H9 (cell line): ENCODE data around the gene ABCA10. TPM values are rescaled to one million over a fixed set of nuclear protein-coding genes. Genes with fewer than 3 reads are reported as not detected.

Experiments
- DNase-seq: peaks from one replicate; pipeline ENCODE4 v3.0.0-alpha.2; 2017
- H2AFZ ChIP-seq: one replicate; pipeline ENCODE4 v1.6.1; 2013; ENCODE audit warnings: mild to moderate bottlenecking, low read length, control low read depth, moderate library complexity
- H2AK5ac ChIP-seq: 2 replicates; pipeline ENCODE4 v1.6.1; 2013; ENCODE audit warnings: low read length, control low read depth, mixed read lengths; ENCODE audit not compliant: insufficient read length
- H2BK120ac ChIP-seq: one replicate; pipeline ENCODE4 v1.6.1; 2013; ENCODE audit warnings: low read depth, mild to moderate bottlenecking, low read length, control low read depth, inconsistent platforms; ENCODE audit not compliant: poor library complexity, severe bottlenecking
- H2BK12ac ChIP-seq: 2 replicates; pipeline ENCODE4 v1.6.1; 2013; ENCODE audit warnings: low read length, control low read depth, mixed read lengths, low read depth; ENCODE audit not compliant: insufficient read length
- H2BK15ac ChIP-seq: 2 replicates; pipeline ENCODE4 v1.6.1; 2013; ENCODE audit warnings: low read depth, low read length, control low read depth
- H2BK20ac ChIP-seq: one replicate; pipeline ENCODE4 v1.6.1; 2013; ENCODE audit warnings: low read depth, mild to moderate bottlenecking, low read length, control low read depth, inconsistent platforms; ENCODE audit not compliant: poor library complexity, severe bottlenecking
- H2BK5ac ChIP-seq: 2 replicates; pipeline ENCODE4 v1.6.1; 2013; ENCODE audit warnings: low read length, control low read depth, mixed read lengths; ENCODE audit not compliant: insufficient read length
- H3K14ac ChIP-seq: 2 replicates; pipeline ENCODE4 v1.6.1; 2013; ENCODE audit warnings: low read length, control low read depth; ENCODE audit not compliant: insufficient read depth
- H3K18ac ChIP-seq: 2 replicates; pipeline ENCODE4 v1.6.1; 2013; ENCODE audit warnings: low read depth, mild to moderate bottlenecking, mixed read lengths, low read length, control low read depth; ENCODE audit not compliant: insufficient read length
- H3K23ac ChIP-seq: 2 replicates; pipeline ENCODE4 v1.6.1; 2013; ENCODE audit warnings: low read length, control low read depth, mixed read lengths, low read depth; ENCODE audit not compliant: insufficient read length
- H3K23me2 ChIP-seq: 2 replicates; pipeline ENCODE4 v1.6.1; 2013; ENCODE audit warnings: low read depth, mild to moderate bottlenecking, mixed read lengths, low read length, control low read depth; ENCODE audit not compliant: insufficient read length, poor library complexity, severe bottlenecking
- H3K27ac ChIP-seq: 2 replicates; pipeline ENCODE4 v1.5.1; 2013; ENCODE audit warnings: low read length, control low read depth, mixed read lengths, low read depth; ENCODE audit not compliant: insufficient read length
- H3K27me3 ChIP-seq: 2 replicates; pipeline ENCODE4 v1.6.1; 2013; ENCODE audit warnings: low read length, control low read depth, inconsistent platforms; ENCODE audit not compliant: insufficient read depth
- H3K4ac ChIP-seq: 2 replicates; pipeline ENCODE4 v1.6.1; 2013; ENCODE audit warnings: low read depth, mild to moderate bottlenecking, control low read depth, inconsistent platforms, low read length, moderate library complexity
- H3K4me1 ChIP-seq: 2 replicates; pipeline ENCODE4 v1.6.1; 2013; ENCODE audit warnings: low read length, control low read depth, inconsistent platforms; ENCODE audit not compliant: insufficient read depth
- H3K4me2 ChIP-seq: 2 replicates; pipeline ENCODE4 v1.6.1; 2013; ENCODE audit warnings: low read length, control low read depth, mixed read lengths; ENCODE audit not compliant: insufficient read length, insufficient read depth
- H3K56ac ChIP-seq: 2 replicates; pipeline ENCODE4 v1.6.1; 2013; ENCODE audit warnings: low read depth, mild to moderate bottlenecking, mixed read lengths, low read length, control low read depth; ENCODE audit not compliant: insufficient read length
- H3K79me1 ChIP-seq: 2 replicates; pipeline ENCODE4 v1.6.1; 2013; ENCODE audit warnings: low read depth, mild to moderate bottlenecking, moderate library complexity, low read length, control low read depth, inconsistent platforms; ENCODE audit not compliant: insufficient read depth, poor library complexity, severe bottlenecking
- H3K79me2 ChIP-seq: 2 replicates; pipeline ENCODE4 v1.6.1; 2013; ENCODE audit warnings: low read length, control low read depth, inconsistent platforms; ENCODE audit not compliant: insufficient read depth
- H3K9ac ChIP-seq: 2 replicates; pipeline ENCODE4 v1.6.1; 2013; ENCODE audit warnings: low read length, control low read depth, mixed read lengths; ENCODE audit not compliant: insufficient read length; ENCODE audit errors: extremely low read depth
- H3K9me3 ChIP-seq: one replicate; pipeline ENCODE4 v1.6.1; 2013; ENCODE audit warnings: low read depth, low read length, inconsistent platforms; ENCODE audit not compliant: control insufficient read depth
- H3T11ph ChIP-seq: one replicate; pipeline ENCODE4 v1.6.1; 2013; ENCODE audit warnings: mild to moderate bottlenecking, low read length, control low read depth, inconsistent platforms
- H4K20me1 ChIP-seq: one replicate; pipeline ENCODE4 v1.6.1; 2013; ENCODE audit not compliant: control insufficient read depth, insufficient read length, insufficient read depth
- H4K5ac ChIP-seq: 2 replicates; pipeline ENCODE4 v1.6.1; 2013; ENCODE audit warnings: low read depth, mild to moderate bottlenecking, mixed read lengths, low read length, control low read depth; ENCODE audit not compliant: insufficient read length
- H4K8ac ChIP-seq: replicated peaks from 2 replicates; pipeline ENCODE4 v1.6.1; 2013; ENCODE audit warnings: low read length, control low read depth, mixed read lengths, low read depth; ENCODE audit not compliant: insufficient read length
- H4K91ac ChIP-seq: 2 replicates; pipeline ENCODE4 v1.6.1; 2013; ENCODE audit warnings: low read depth, mild to moderate bottlenecking, moderate library complexity, mixed read lengths, low read length, control low read depth; ENCODE audit not compliant: insufficient read length
- H3K27ac Mint-ChIP-seq, 3 experiments: 2 replicates in 2 of 3; 3 replicates in 1 of 3; pipeline ENCODE4 v1.8.0; 2020 to 2021; ENCODE audit warnings: mixed read lengths in 3 of 3, mild to moderate bottlenecking in 1 of 3, moderate library complexity in 1 of 3
- H3K27me3 Mint-ChIP-seq: 2 replicates; pipeline ENCODE4 v1.8.0; 2021; ENCODE audit warnings: low read depth, mild to moderate bottlenecking, moderate library complexity, mixed read lengths
- H3K36me3 Mint-ChIP-seq, 3 experiments: 2 replicates in 2 of 3; 3 replicates in 1 of 3; pipeline ENCODE4 v1.8.0; 2020 to 2021; ENCODE audit warnings: low read depth in 3 of 3, mixed read lengths in 3 of 3; ENCODE audit not compliant: insufficient read depth in 1 of 3
- H3K4me1 Mint-ChIP-seq, 2 experiments: 2 replicates each; pipeline ENCODE4 v1.8.0; 2020; ENCODE audit warnings: mixed read lengths in 2 of 2
- H3K4me3 Mint-ChIP-seq, 2 experiments: 2 replicates in 1 of 2; 3 replicates in 1 of 2; pipeline ENCODE4 v1.8.0; 2020 to 2021; ENCODE audit warnings: mild to moderate bottlenecking in 2 of 2, mixed read lengths in 2 of 2, moderate library complexity in 1 of 2
- H3K9me3 Mint-ChIP-seq, 2 experiments: 2 replicates in 1 of 2; 3 replicates in 1 of 2; pipeline ENCODE4 v1.8.0; 2020; ENCODE audit warnings: mild to moderate bottlenecking in 2 of 2, mixed read lengths in 2 of 2, moderate library complexity in 1 of 2
- CTCF ChIP-seq: fragments of 200-600 bp; sonication (generic); conservative IDR thresholded peaks from 3 replicates; pipeline ENCODE4 v1.8.0; 2021; ENCODE audit warnings: antibody characterized with exemption, mild to moderate bottlenecking
- WGBS: extraction: QIAGEN DNeasy Blood & Tissue Kit; methylation state at CpG from one replicate; pipeline ENCODE4 v1.1.7; 2013; ENCODE audit warnings: missing lambda C conversion rate, low lambda C conversion rate, mixed read lengths; ENCODE audit not compliant: insufficient read length; ENCODE audit errors: extremely low coverage; 5-methylcytosine and 5-hydroxymethylcytosine counted together
- total RNA-seq: library from RNA; stranded (reverse); gene quantifications from 2 replicates; pipeline ENCODE4 v1.2.1, GENCODE V29; 2021

ABCA10 gene
- total RNA-seq, 1 experiment from 2014 or later: not detected

GRCh38 chr17:69179227-69179952 lies 49.2 kb downstream of the ABCA10 start:
- Histone ChIP-seq H3T11ph (no peak overlapping the region), H3K27me3 (no peaks in the 10 kb centered on the region), H4K8ac (no peak overlapping the region), H4K5ac (no peak overlapping the region), H2BK20ac (no peak overlapping the region), H2AFZ (no peak overlapping the region), H3K9me3 (no peaks in the 10 kb centered on the region), H3K23ac (no peak overlapping the region), H2BK15ac (no peak overlapping the region), H3K27ac (no peak overlapping the region), H2BK120ac (no peak overlapping the region), H3K79me1 (no peaks in the 10 kb centered on the region), H4K20me1 (no peaks in the 10 kb centered on the region), H3K4ac (no peak overlapping the region), H4K91ac (no peak overlapping the region), H3K14ac (no peak overlapping the region), H3K79me2 (no peaks in the 10 kb centered on the region), H3K23me2 (no peaks in the 10 kb centered on the region), H2BK5ac (no peak overlapping the region), H3K9ac (no peak overlapping the region), H3K4me2 (no peak overlapping the region), H3K18ac (no peak overlapping the region), H2AK5ac (no peak overlapping the region), H3K56ac (no peak overlapping the region), H3K4me1 (no peaks in the 10 kb centered on the region), H2BK12ac (no peak overlapping the region)
- no peaks in the 10 kb centered on the region for H3K27me3 Mint-ChIP-seq
- WGBS: no CpG with 5 or more reads among the region's 4 CpGs
- no peak overlapping the region for H3K4me3 Mint-ChIP-seq
- H3K36me3 Mint-ChIP-seq: no peaks in the 10 kb centered on the region
- TF ChIP-seq CTCF: no peak
- H3K9me3 Mint-ChIP-seq: no peaks in the 10 kb centered on the region
- no peak for DNase-seq
- H3K27ac Mint-ChIP-seq: no peak overlapping the region
- H3K4me1 Mint-ChIP-seq: peaks cover 0 to 3% of the 10 kb centered on the region in 2 experiments; a peak in 1 of 4 replicates
